ENCODE measurements around the gene INSR. TPM values are rescaled to one million over a fixed set of nuclear protein-coding genes. Genes with fewer than 3 reads are reported as not detected.
"Not testable (repeated sequence)": the region's sequence is repeated elsewhere in the genome, so short reads cannot be mapped to it uniquely, and the experiment has no call there.

The INSR gene
- total RNA-seq, 1 experiment from 2014 or later = 8.4 TPM

GRCh38 chr19:7227735-7228134 lies 66.5 kb downstream of the INSR start:
- Mint-ChIP-seq H3K9me3 (ENCODE audit: low read depth, unreplicated experiment) (no peaks in the 10 kb centered on the region), H3K27ac (ENCODE audit: unreplicated experiment) (no peak overlapping the region), H3K4me1 (ENCODE audit: low read depth, unreplicated experiment) (no peaks in the 10 kb centered on the region), H3K27me3 (ENCODE audit: unreplicated experiment) (peaks cover 9% of the 10 kb centered on the region), H3K4me3 (ENCODE audit: low read depth, unreplicated experiment) (no peak overlapping the region), H3K36me3 (ENCODE audit: insufficient read depth, unreplicated experiment) (no peaks in the 10 kb centered on the region)
- intact Hi-C loops (cut with micrococcal nuclease; ENCODE audit: unreplicated experiment) = no loop called here
- TF ChIP-seq, protein P1, sequence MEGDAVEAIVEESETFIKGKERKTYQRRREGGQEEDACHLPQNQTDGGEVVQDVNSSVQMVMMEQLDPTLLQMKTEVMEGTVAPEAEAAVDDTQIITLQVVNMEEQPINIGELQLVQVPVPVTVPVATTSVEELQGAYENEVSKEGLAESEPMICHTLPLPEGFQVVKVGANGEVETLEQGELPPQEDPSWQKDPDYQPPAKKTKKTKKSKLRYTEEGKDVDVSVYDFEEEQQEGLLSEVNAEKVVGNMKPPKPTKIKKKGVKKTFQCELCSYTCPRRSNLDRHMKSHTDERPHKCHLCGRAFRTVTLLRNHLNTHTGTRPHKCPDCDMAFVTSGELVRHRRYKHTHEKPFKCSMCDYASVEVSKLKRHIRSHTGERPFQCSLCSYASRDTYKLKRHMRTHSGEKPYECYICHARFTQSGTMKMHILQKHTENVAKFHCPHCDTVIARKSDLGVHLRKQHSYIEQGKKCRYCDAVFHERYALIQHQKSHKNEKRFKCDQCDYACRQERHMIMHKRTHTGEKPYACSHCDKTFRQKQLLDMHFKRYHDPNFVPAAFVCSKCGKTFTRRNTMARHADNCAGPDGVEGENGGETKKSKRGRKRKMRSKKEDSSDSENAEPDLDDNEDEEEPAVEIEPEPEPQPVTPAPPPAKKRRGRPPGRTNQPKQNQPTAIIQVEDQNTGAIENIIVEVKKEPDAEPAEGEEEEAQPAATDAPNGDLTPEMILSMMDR (IDR thresholded peaks at IDR 0.05; ENCODE audit: unreplicated experiment) = no peak
- CTCF ChIA-PET = no interaction called here
- no TSS peak for BruUV-seq (replicated peaks)
- DNase-seq = no peak

- H3K9me3 Mint-ChIP-seq (ENCODE audit: low read depth, unreplicated experiment); H3K27ac Mint-ChIP-seq (ENCODE audit: unreplicated experiment); BruUV-seq (replicated peaks); CTCF ChIA-PET; H3K4me3 Mint-ChIP-seq (ENCODE audit: low read depth, unreplicated experiment); H3K4me1 Mint-ChIP-seq (ENCODE audit: low read depth, unreplicated experiment); DNase-seq; intact Hi-C loops (cut with micrococcal nuclease; ENCODE audit: unreplicated experiment); H3K27me3 Mint-ChIP-seq (ENCODE audit: unreplicated experiment); H3K36me3 Mint-ChIP-seq (ENCODE audit: insufficient read depth, unreplicated experiment): not testable (repeated sequence)
Measured at GRCh38 chr19:7227149-7227548, 67.1 kb downstream of the INSR start.

DNA sequence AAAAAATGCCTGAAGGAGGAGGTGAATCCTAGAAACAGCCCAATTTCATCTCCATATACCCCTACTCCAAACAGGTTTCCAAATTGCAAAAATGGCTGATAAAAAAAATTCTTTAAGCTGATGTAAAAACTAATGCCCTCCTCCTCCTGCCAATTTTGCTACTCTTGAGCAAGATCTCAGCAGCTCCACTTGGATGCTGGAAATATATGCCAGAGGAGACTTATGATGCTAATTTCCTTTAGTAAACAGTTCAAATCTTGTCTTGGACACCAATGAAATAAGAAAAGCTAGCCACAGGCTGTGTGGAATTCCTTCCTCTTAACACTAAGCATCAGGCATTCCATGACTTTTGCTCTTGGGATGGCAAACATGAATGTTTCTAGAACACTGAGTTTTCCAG lies 67.5 kb downstream of the INSR start:
- intact Hi-C loops (cut with micrococcal nuclease; ENCODE audit: unreplicated experiment) = no loop called here
- CTCF ChIA-PET = no interaction called here
- TF ChIP-seq, protein P1 (IDR thresholded peaks at IDR 0.05; ENCODE audit: unreplicated experiment) = no peak

DNA sequence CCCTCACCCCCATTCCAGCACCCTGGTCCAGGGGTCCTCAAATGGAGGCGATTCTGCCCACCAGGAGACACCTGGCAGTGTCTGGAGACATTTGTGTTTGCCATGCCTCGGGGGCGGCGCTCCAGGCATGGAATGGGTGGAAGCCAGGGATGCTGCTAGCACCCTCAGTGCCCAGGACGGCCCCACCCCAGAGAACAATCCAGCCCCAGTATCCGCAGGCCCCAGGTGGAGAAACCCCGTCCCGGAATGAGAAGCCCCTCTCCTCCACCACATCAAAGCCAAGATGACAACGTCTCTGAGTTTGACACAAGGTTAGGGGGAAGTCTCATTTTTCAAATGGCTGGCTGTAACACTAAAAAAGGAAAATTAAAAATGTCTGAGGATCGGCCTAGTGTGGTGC lies 68.5 kb downstream of the INSR start:
- BruUV-seq (replicated peaks) = no TSS peak
- H3K4me1 Mint-ChIP-seq (ENCODE audit: low read depth, unreplicated experiment) = no peaks in the 10 kb centered on the region
- CTCF ChIA-PET = no interaction called here
- intact Hi-C loops (cut with micrococcal nuclease; ENCODE audit: unreplicated experiment) = no loop called here
- no peaks in the 10 kb centered on the region for H3K9me3 Mint-ChIP-seq (ENCODE audit: low read depth, unreplicated experiment)
- H3K4me3 Mint-ChIP-seq (ENCODE audit: low read depth, unreplicated experiment) = no peak overlapping the region
- TF ChIP-seq, protein P1 (IDR thresholded peaks at IDR 0.05; ENCODE audit: unreplicated experiment) = no peak
- H3K27ac Mint-ChIP-seq (ENCODE audit: unreplicated experiment) = no peak overlapping the region
- peaks cover 9% of the 10 kb centered on the region for H3K27me3 Mint-ChIP-seq (ENCODE audit: unreplicated experiment)
- DNase-seq = no peak
- no peaks in the 10 kb centered on the region for H3K36me3 Mint-ChIP-seq (ENCODE audit: insufficient read depth, unreplicated experiment)

More for the DNA sequence above, 67.5 kb downstream of the INSR start:
- Mint-ChIP-seq H3K9me3 (ENCODE audit: low read depth, unreplicated experiment) (no peaks in the 10 kb centered on the region), H3K27me3 (ENCODE audit: unreplicated experiment) (peaks cover 9% of the 10 kb centered on the region), H3K4me3 (ENCODE audit: low read depth, unreplicated experiment) (no peak overlapping the region), H3K4me1 (ENCODE audit: low read depth, unreplicated experiment) (no peaks in the 10 kb centered on the region), H3K36me3 (ENCODE audit: insufficient read depth, unreplicated experiment) (no peaks in the 10 kb centered on the region), H3K27ac (ENCODE audit: unreplicated experiment) (no peak overlapping the region)
- BruUV-seq (replicated peaks) = no TSS peak
- no peak for DNase-seq

GRCh38 chr19:7224995-7225394 lies 69.2 kb downstream of the INSR start:
- Mint-ChIP-seq H3K4me3 (ENCODE audit: low read depth, unreplicated experiment) (no peak overlapping the region), H3K9me3 (ENCODE audit: low read depth, unreplicated experiment) (no peaks in the 10 kb centered on the region), H3K36me3 (ENCODE audit: insufficient read depth, unreplicated experiment) (no peaks in the 10 kb centered on the region), H3K27me3 (ENCODE audit: unreplicated experiment) (peaks cover 9% of the 10 kb centered on the region), H3K27ac (ENCODE audit: unreplicated experiment) (no peak overlapping the region), H3K4me1 (ENCODE audit: low read depth, unreplicated experiment) (no peaks in the 10 kb centered on the region)
- intact Hi-C loops (cut with micrococcal nuclease; ENCODE audit: unreplicated experiment) = no loop called here
- no peak for DNase-seq
- no TSS peak for BruUV-seq (replicated peaks)
- CTCF ChIA-PET = no interaction called here
- TF ChIP-seq, protein P1 (IDR thresholded peaks at IDR 0.05; ENCODE audit: unreplicated experiment) = no peak
